Measurements from ENCODE around the gene AIG1.

Gene AIG1

GRCh38 chr6:143390278-143390677 is 329.6 kb downstream of the AIG1 start:
- no peaks in the 10 kb centered on the region for H3K9me3 ChIP-seq (replicated peaks; ENCODE audit: insufficient read depth, low read length)
- H2AFZ ChIP-seq (ENCODE audit: low read length), result no peak overlapping the region
- no peaks in the 10 kb centered on the region for H3K79me2 ChIP-seq (ENCODE audit: low read length)
- H3K36me3 ChIP-seq (replicated peaks; ENCODE audit: insufficient read depth, low read length), result no peaks in the 10 kb centered on the region
- H3K9ac ChIP-seq (ENCODE audit: low read length), result no peak overlapping the region
- H3K4me2 ChIP-seq (ENCODE audit: low read depth, low read length), result no peak overlapping the region
- H3K27ac ChIP-seq (ENCODE audit: low read length), result no peak overlapping the region
- no peak for DNase-seq
- no peaks in the 10 kb centered on the region for H3K4me1 ChIP-seq (ENCODE audit: low read length)
- no peaks in the 10 kb centered on the region for H4K20me1 ChIP-seq (ENCODE audit: insufficient read depth, low read length)
- H3K4me3 ChIP-seq (ENCODE audit: low read length), result no peak overlapping the region
- no peaks in the 10 kb centered on the region for H3K27me3 ChIP-seq (replicated peaks; ENCODE audit: insufficient read depth, low read length)
- no peaks in the 10 kb centered on the region for H3F3A ChIP-seq (ENCODE audit: insufficient read depth, low read length)
- no peak for TF ChIP-seq EZH2 (optimal IDR thresholded peaks at IDR 0.05; ENCODE audit: low read depth, low read length)
- TF ChIP-seq EZH2phosphoT487 (IDR thresholded peaks at IDR 0.05; ENCODE audit: low read length), result no peak
- no peak for TF ChIP-seq CTCF (IDR thresholded peaks at IDR 0.05; ENCODE audit: low read length)
- H3K9me2 ChIP-seq (replicated peaks; ENCODE audit: insufficient read depth, low read length), result no peaks in the 10 kb centered on the region

All from MM.1S (cell line).